Thyroid gland (tissue), 4 donors: ENCODE measurements around the gene FGFR4. TPM values are rescaled to one million over a fixed set of nuclear protein-coding genes. Genes with fewer than 3 reads are reported as not detected.

ENCODE experiments used
- DNase-seq, 2 donors: peaks; one replicate each; pipeline ENCODE4 v3.0.0-alpha.2; 2019
- H3K27ac ChIP-seq, 3 donors: fragments of 200-600 bp; sonication (generic); 1 replicate in 2 of 3; 2 replicates in 1 of 3; pipeline ENCODE4 v1.5.1; 2016 to 2019; ENCODE audit warnings: mild to moderate bottlenecking in 1 of 3, moderate library complexity in 1 of 3
- H3K27me3 ChIP-seq: fragments of 200-600 bp; sonication (generic); one replicate; pipeline ENCODE4 v1.5.1; 2019
- H3K36me3 ChIP-seq, 2 donors: fragments of 200-600 bp; sonication (generic); one replicate each; pipeline ENCODE4 v1.5.1; 2016 to 2019
- H3K4me1 ChIP-seq, 2 donors: fragments of 200-600 bp; sonication (generic); one replicate each; pipeline ENCODE4 v1.5.1; 2017 to 2019
- H3K4me3 ChIP-seq, 3 donors: fragments of 200-600 bp; sonication (generic); replicated peaks in 1 of 3; 1 replicate in 2 of 3; 2 replicates in 1 of 3; pipeline ENCODE4 v1.5.1; 2016; ENCODE audit warnings: mild to moderate bottlenecking in 1 of 3
- H3K9me3 ChIP-seq: fragments of 200-600 bp; sonication (generic); one replicate; pipeline ENCODE4 v1.5.1; 2017
- CTCF ChIP-seq, 6 experiments: fragments of 200-600 bp in 3 of 6; fragments of 450-650 bp in 3 of 6; sonication (generic) in 3 of 6; IDR thresholded peaks; one replicate each; pipeline ENCODE4 v1.5.1; 2016 to 2019; ENCODE audit warnings: antibody characterized with exemption in 6 of 6, mild to moderate bottlenecking in 2 of 6, inconsistent platforms in 1 of 6, moderate library complexity in 1 of 6
- POLR2A ChIP-seq, 2 donors: fragments of 450-650 bp; IDR thresholded peaks; one replicate each; pipeline ENCODE4 v1.6.1; 2017; ENCODE audit warnings: antibody characterized with exemption in 2 of 2, mild to moderate bottlenecking in 2 of 2, moderate library complexity in 1 of 2
- WGBS, 2 donors: methylation state at CpG; one replicate each; pipeline ENCODE4 v1.1.5; 2017; 5-methylcytosine and 5-hydroxymethylcytosine counted together
- intact Hi-C: fragments of 100-400 bp; cut with DNase I; formaldehyde crosslinking; loops from one replicate; pipeline ENCODE4 v1.15.1; 2023
- total RNA-seq, 4 donors: library from RNA; depleted of rRNA; stranded (reverse); fragments of >200 nt; gene quantifications; one replicate each; pipeline ENCODE4 v1.2.3, GENCODE V29; 2016

FGFR4 gene
- total RNA-seq, 4 donors from 2014 or later = 0.49 to 1.2 (median 1.1) TPM; not detected in 1

GRCh38 chr5:177064500-177065277 is 22.0 kb upstream of the FGFR4 start:
- peaks cover 12 to 13% of the 10 kb centered on the region in 2 donors for H3K36me3 ChIP-seq
- 75 to 94% methylated on average over 8 to 11 of the region's 12 CpGs for WGBS, 2 donors
- no peak overlapping the region for H3K4me3 ChIP-seq
- H3K27me3 ChIP-seq = no peaks in the 10 kb centered on the region
- H3K4me1 ChIP-seq = no peaks in the 10 kb centered on the region
- no peak for TF ChIP-seq CTCF (IDR thresholded peaks at IDR 0.05)
- no peak for TF ChIP-seq POLR2A (IDR thresholded peaks at IDR 0.05)
- intact Hi-C loops = no loop called here
- no peaks in the 10 kb centered on the region for H3K9me3 ChIP-seq
- DNase-seq = no peak
- no peak overlapping the region for H3K27ac ChIP-seq

GRCh38 chr5:177065491-177065890 is 21.2 kb upstream of the FGFR4 start:
- WGBS, 2 donors = 85% methylated on average over 6 of the region's 6 CpGs
- Histone ChIP-seq H3K4me1 (no peaks in the 10 kb centered on the region), H3K27me3 (no peaks in the 10 kb centered on the region), H3K4me3 (no peak overlapping the region), H3K36me3 (peaks cover 12 to 13% of the 10 kb centered on the region in 2 donors), H3K27ac (no peak overlapping the region), H3K9me3 (no peaks in the 10 kb centered on the region)
- DNase-seq = no peak
- intact Hi-C loops = no loop called here
- TF ChIP-seq POLR2A (IDR thresholded peaks at IDR 0.05) = no peak
- TF ChIP-seq CTCF (IDR thresholded peaks at IDR 0.05) = no peak

- WGBS, 2 donors = 96 to 98% methylated on average over 2 of the region's 2 CpGs
- peaks cover 12 to 13% of the 10 kb centered on the region in 2 donors for H3K36me3 ChIP-seq
Observed at GRCh38 chr5:177066224-177066623, 20.5 kb upstream of the FGFR4 start.

GRCh38 chr5:177067503-177067902 is 19.2 kb upstream of the FGFR4 start:
- no peak overlapping the region for H3K4me3 ChIP-seq
- no peak for TF ChIP-seq CTCF (IDR thresholded peaks at IDR 0.05)
- no peak for TF ChIP-seq POLR2A (IDR thresholded peaks at IDR 0.05)
- H3K36me3 ChIP-seq = peaks cover 9 to 12% of the 10 kb centered on the region in 2 donors
- H3K27me3 ChIP-seq = no peaks in the 10 kb centered on the region
- intact Hi-C loops = no loop called here
- H3K9me3 ChIP-seq = no peaks in the 10 kb centered on the region
- H3K27ac ChIP-seq = no peak overlapping the region
- WGBS, 2 donors = 92 to 93% methylated on average over 5 of the region's 5 CpGs
- no peak for DNase-seq
- peaks cover 0 to 2% of the 10 kb centered on the region in 2 donors for H3K4me1 ChIP-seq

More at GRCh38 chr5:177066224-177066623, 20.5 kb upstream of the FGFR4 start:
- no peak overlapping the region for H3K4me3 ChIP-seq
- no peak for DNase-seq
- TF ChIP-seq CTCF (IDR thresholded peaks at IDR 0.05) = no peak
- H3K9me3 ChIP-seq = no peaks in the 10 kb centered on the region
- intact Hi-C loops = no loop called here
- H3K4me1 ChIP-seq = no peaks in the 10 kb centered on the region
- H3K27ac ChIP-seq = no peak overlapping the region
- H3K27me3 ChIP-seq = no peaks in the 10 kb centered on the region

- no peak overlapping the region for H3K4me3 ChIP-seq
- H3K4me1 ChIP-seq = peaks cover 0 to 2% of the 10 kb centered on the region in 2 donors
- intact Hi-C loops = no loop called here
- H3K36me3 ChIP-seq = no peaks in the 10 kb centered on the region
- H3K27me3 ChIP-seq = no peaks in the 10 kb centered on the region
- WGBS, 2 donors = 96 to 97% methylated on average over 6 of the region's 6 CpGs
- TF ChIP-seq POLR2A (IDR thresholded peaks at IDR 0.05) = no peak
- no peak for TF ChIP-seq CTCF (IDR thresholded peaks at IDR 0.05)
- no peaks in the 10 kb centered on the region for H3K9me3 ChIP-seq
- no peak overlapping the region for H3K27ac ChIP-seq
- no peak for DNase-seq
Observed at GRCh38 chr5:177070536-177071191, 16.1 kb upstream of the FGFR4 start.
